Esophagus muscularis mucosa (tissue), 4 donors: ENCODE measurements around the gene HSPB2. TPM values are rescaled to one million over a fixed set of nuclear protein-coding genes. Genes with fewer than 3 reads are reported as not detected.

Experiments used
- DNase-seq: peaks from one replicate; pipeline ENCODE4 v3.0.0-alpha.2; 2017; ENCODE audit errors: extremely low spot score
- H3K27ac ChIP-seq, 4 donors: fragments of 200-600 bp; sonication (generic); replicated peaks in 1 of 4; 1 replicate in 3 of 4; 2 replicates in 1 of 4; pipeline ENCODE4 v1.5.1; 2016 to 2019; ENCODE audit warnings: mild to moderate bottlenecking in 1 of 4
- H3K27me3 ChIP-seq, 4 donors: fragments of 200-600 bp; sonication (generic); one replicate each; pipeline versions ENCODE4 v1.5.1 to v1.6.0; 2016 to 2019
- H3K36me3 ChIP-seq, 4 donors: fragments of 200-600 bp; sonication (generic); one replicate each; pipeline ENCODE4 v1.5.1; 2016 to 2019
- H3K4me1 ChIP-seq, 4 donors: fragments of 200-600 bp; sonication (generic); one replicate each; pipeline ENCODE4 v1.5.1; 2016 to 2019
- H3K4me3 ChIP-seq, 4 donors: fragments of 200-600 bp; sonication (generic); 1 replicate in 2 of 4; 2 replicates in 2 of 4; pipeline ENCODE4 v1.5.1; 2016 to 2019; ENCODE audit warnings: mild to moderate bottlenecking in 4 of 4, moderate library complexity in 1 of 4
- H3K9me3 ChIP-seq, 4 donors: fragments of 200-600 bp; sonication (generic); 1 replicate in 3 of 4; 2 replicates in 1 of 4; pipeline ENCODE4 v1.5.1; 2016 to 2019
- EP300 ChIP-seq: sonication (generic); formaldehyde crosslinking; IDR thresholded peaks from one replicate; pipeline ENCODE4 v1.6.1; 2017; ENCODE audit warnings: antibody characterized with exemption
- POLR2A ChIP-seq: fragments of 450-650 bp; IDR thresholded peaks from one replicate; pipeline ENCODE4 v1.6.1; 2017; ENCODE audit warnings: antibody characterized with exemption, moderate library complexity, mild to moderate bottlenecking, low read depth
- POLR2AphosphoS5 ChIP-seq, 2 donors: sonication (generic); formaldehyde crosslinking; IDR thresholded peaks; one replicate each; pipeline ENCODE4 v1.6.1; 2017; ENCODE audit warnings: antibody characterized with exemption in 2 of 2
- WGBS: methylation state at CpG from one replicate; pipeline ENCODE4 v1.1.5; 2018; 5-methylcytosine and 5-hydroxymethylcytosine counted together
- intact Hi-C: fragments of 100-400 bp; cut with DNase I; formaldehyde crosslinking; loops from one replicate; pipeline ENCODE4 v1.15.1; 2023
- total RNA-seq, 4 donors: library from RNA; depleted of rRNA; stranded (reverse); fragments of >200 nt; gene quantifications; one replicate each; pipeline versions ENCODE4 v1.1.0 to v1.2.1, GENCODE V29; 2016
- TF ChIP-seq, protein P1 (sequence below), 3 experiments: fragments of 200-600 bp in 2 of 3; fragments of 450-650 bp in 1 of 3; sonication (generic) in 2 of 3; IDR thresholded peaks; one replicate each; pipeline ENCODE4 v1.5.1; 2017 to 2019; ENCODE audit warnings: antibody characterized with exemption in 3 of 3, mild to moderate bottlenecking in 2 of 3, moderate library complexity in 1 of 3

HSPB2 gene
- total RNA-seq, 4 donors from 2014 or later: 1.2 to 4.0 (median 2.4) TPM

DNA sequence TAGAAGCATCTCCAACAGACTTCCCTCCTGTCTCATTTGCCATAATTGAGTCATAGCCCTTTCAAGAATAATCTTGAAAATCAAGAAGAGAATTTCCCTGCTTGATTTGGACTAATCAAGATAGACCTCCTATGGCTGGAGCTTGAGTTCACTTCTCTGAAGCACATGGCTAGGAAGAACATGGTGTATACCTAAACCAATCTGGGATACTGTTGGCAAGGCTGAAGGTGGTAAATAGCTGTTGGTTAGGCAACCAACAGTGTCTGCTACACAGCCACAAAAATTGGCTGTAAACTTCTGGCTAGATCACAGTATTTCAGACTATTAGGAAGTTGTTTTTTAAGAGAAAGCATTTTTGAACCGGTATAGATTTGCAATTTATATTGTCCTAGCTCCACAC lies 5.9 kb upstream of the HSPB2 start:
- Histone ChIP-seq H3K27ac (no peak overlapping the region), H3K27me3 (no peaks in the 10 kb centered on the region), H3K4me3 (no peak overlapping the region), H3K4me1 (peaks cover 0 to 27% (median 21%) of the 10 kb centered on the region in 4 donors), H3K36me3 (peaks cover 10 to 29% (median 20%) of the 10 kb centered on the region in 4 donors), H3K9me3 (no peaks in the 10 kb centered on the region)
- 89% methylated on average over 1 of the region's 1 CpG for WGBS
- no peak for TF ChIP-seq POLR2A
- TF ChIP-seq POLR2AphosphoS5 (IDR thresholded peaks at IDR 0.05): no peak
- TF ChIP-seq, protein P1, sequence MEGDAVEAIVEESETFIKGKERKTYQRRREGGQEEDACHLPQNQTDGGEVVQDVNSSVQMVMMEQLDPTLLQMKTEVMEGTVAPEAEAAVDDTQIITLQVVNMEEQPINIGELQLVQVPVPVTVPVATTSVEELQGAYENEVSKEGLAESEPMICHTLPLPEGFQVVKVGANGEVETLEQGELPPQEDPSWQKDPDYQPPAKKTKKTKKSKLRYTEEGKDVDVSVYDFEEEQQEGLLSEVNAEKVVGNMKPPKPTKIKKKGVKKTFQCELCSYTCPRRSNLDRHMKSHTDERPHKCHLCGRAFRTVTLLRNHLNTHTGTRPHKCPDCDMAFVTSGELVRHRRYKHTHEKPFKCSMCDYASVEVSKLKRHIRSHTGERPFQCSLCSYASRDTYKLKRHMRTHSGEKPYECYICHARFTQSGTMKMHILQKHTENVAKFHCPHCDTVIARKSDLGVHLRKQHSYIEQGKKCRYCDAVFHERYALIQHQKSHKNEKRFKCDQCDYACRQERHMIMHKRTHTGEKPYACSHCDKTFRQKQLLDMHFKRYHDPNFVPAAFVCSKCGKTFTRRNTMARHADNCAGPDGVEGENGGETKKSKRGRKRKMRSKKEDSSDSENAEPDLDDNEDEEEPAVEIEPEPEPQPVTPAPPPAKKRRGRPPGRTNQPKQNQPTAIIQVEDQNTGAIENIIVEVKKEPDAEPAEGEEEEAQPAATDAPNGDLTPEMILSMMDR (IDR thresholded peaks at IDR 0.05): no peak
- TF ChIP-seq EP300: no peak
- DNase-seq: no peak
- intact Hi-C loops: no loop called here

DNA sequence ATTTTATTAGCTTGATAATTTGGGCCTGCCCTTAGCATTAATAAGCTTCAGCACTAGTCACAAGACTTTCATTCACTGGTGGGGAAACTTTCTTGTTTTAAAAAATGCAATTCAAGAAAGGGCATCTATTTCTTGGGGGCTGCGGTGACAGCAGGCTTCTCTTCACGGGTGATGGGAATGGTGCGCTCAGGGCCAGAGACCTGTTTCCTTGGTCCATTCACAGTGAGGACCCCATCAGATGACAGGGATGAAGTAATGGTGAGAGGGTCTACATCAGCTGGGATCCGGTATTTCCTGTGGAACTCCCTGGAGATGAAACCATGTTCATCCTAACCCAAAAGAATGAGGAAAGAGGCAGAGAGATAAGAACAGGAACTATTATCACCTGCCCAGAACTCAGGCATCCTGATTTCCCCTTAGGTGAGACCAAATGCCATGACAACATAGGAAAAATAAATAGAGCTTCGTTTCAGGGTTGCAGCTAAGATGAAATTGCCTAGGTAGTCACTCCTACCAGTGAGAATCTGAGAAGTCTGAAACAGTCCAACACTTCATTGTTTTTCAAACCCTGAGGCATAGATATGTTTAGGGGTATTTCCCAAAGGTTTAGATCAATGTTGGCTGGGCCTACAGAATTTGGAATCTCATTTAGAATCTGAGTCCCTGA lies 3.8 kb upstream of the HSPB2 start:
- DNase-seq: no peak
- peaks cover 0 to 34% (median 26%) of the 10 kb centered on the region in 4 donors for H3K4me1 ChIP-seq
- no peaks in the 10 kb centered on the region for H3K9me3 ChIP-seq
- H3K27me3 ChIP-seq: peaks cover 0 to 7% (median 0%) of the 10 kb centered on the region in 4 donors
- H3K4me3 ChIP-seq: peak overlapping the region; percentile 65 to 81 (median 73)
- peak overlapping the region; percentile 97 to 99 (median 98) for H3K27ac ChIP-seq
- intact Hi-C loops: no loop called here
- TF ChIP-seq, protein P1 (IDR thresholded peaks at IDR 0.05): no peak
- TF ChIP-seq POLR2A (no peak), POLR2AphosphoS5 (IDR thresholded peaks at IDR 0.05) (no peak), EP300 (no peak)
- 78% methylated on average over 5 of the region's 5 CpGs for WGBS
- H3K36me3 ChIP-seq: peaks cover 10 to 29% (median 20%) of the 10 kb centered on the region in 4 donors

DNA sequence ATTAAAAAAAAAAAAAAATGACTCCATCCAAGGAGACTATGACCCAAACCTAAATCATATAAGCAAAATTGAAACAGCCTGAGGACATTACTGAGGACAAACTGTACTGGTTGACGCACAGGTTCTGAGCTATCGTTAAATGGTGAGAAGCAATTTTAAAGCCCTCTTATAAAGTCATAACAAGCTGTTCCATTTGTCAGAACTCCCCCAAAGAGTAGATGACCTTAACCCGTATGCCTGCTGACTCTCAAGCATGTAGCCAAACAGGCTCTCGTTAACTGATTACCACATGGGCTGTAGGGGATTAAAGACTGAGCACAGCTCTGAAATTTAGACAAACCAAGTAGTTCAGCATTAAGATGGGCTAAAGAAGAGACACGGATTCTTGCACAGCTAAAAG lies 3.2 kb upstream of the HSPB2 start:
- no peak for DNase-seq
- Histone ChIP-seq H3K27ac (peak overlapping the region; percentile 97 to 99 (median 98)), H3K36me3 (peaks cover 10 to 29% (median 20%) of the 10 kb centered on the region in 4 donors), H3K4me1 (peaks cover 2 to 40% (median 32%) of the 10 kb centered on the region in 4 donors), H3K9me3 (no peaks in the 10 kb centered on the region), H3K27me3 (peaks cover 0 to 7% (median 0%) of the 10 kb centered on the region in 4 donors), H3K4me3 (peak overlapping the region; percentile 65 to 81 (median 73))
- WGBS: 71% methylated on average over 5 of the region's 5 CpGs
- TF ChIP-seq EP300 (no peak), POLR2A (no peak), POLR2AphosphoS5 (IDR thresholded peaks at IDR 0.05) (no peak)
- TF ChIP-seq, protein P1 (IDR thresholded peaks at IDR 0.05): no peak
- intact Hi-C loops: no loop called here

DNA sequence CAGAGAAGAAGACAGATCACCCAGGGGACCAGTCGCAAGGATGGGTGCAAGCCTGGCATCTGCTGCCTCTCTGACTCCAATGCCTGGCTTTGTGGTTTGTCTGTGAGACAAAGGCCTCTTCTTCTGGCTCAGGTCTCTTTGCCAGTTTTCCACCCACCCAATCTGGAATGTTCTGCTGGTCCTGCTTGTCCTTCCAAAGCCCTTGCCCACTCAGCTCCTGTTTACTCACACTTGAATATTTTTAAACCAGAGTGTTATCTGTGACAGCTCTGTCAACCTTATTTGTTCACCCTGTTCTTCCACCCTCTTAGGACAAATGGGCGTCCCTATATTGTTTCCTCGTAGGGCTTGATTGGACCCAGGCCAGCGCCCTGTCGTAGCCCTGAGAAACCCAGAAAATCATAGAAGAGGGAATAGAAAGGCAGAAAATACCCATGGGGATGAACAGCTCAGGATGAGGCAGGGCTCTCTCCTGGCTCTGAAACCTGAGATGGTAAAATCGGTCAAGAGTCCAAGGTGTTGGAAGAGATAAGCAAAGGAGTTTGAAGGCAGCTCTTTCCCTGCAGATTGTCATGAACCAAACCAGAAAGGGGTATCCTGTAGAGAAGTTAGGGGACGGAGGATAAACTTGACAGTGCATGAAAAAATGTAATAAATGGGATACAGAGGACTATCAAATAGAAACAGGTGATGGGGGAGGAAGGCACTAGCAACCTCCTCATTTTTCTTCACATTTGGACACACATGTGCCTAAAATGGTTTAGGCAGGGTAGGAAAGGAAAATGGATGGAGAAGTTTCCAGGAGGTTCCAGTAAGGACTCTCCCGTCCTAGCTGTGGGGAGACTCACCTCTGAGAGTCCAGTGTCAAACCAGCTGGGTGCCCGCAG lies 1.6 kb upstream of the HSPB2 start:
- H3K9me3 ChIP-seq: no peaks in the 10 kb centered on the region
- H3K36me3 ChIP-seq: peaks cover 10 to 29% (median 20%) of the 10 kb centered on the region in 4 donors
- peaks cover 0 to 7% (median 0%) of the 10 kb centered on the region in 4 donors for H3K27me3 ChIP-seq
- TF ChIP-seq POLR2AphosphoS5 (IDR thresholded peaks at IDR 0.05) (peak; percentile 12 to 45), POLR2A (no peak), EP300 (no peak)
- TF ChIP-seq, protein P1 (IDR thresholded peaks at IDR 0.05): no peak
- DNase-seq: peak; percentile 31
- 30% methylated on average over 9 of the region's 9 CpGs for WGBS
- peak overlapping the region; percentile 97 to 99 (median 98) for H3K27ac ChIP-seq
- peak overlapping the region; percentile 65 to 81 (median 73) for H3K4me3 ChIP-seq
- H3K4me1 ChIP-seq: peaks cover 7 to 47% (median 40%) of the 10 kb centered on the region in 4 donors
- intact Hi-C loops: no loop called here
